Renal cortex interstitium (tissue), 11 donors: ENCODE measurements around the gene USP32. TPM values are rescaled to one million over a fixed set of nuclear protein-coding genes. Genes with fewer than 3 reads are reported as not detected.
"Not testable (repeated sequence)": the region's sequence is repeated elsewhere in the genome, so short reads cannot be mapped to it uniquely, and the experiment has no call there.

Experiments
- DNase-seq, 11 donors: peaks; one replicate each; pipeline ENCODE4 v3.0.0-alpha.2; 2013; ENCODE audit warnings: low read depth in 9 of 11, low spot score in 4 of 11; ENCODE audit errors: extremely low read depth in 1 of 11
- polyA plus RNA-seq, 3 donors: library from polyadenylated mRNA; unstranded; fragments of 120-200 nt; gene quantifications; one replicate each; pipeline ENCODE4 v1.2.1, GENCODE V29; 2013; ENCODE audit not compliant: insufficient read length in 3 of 3

USP32 gene
- polyA plus RNA-seq, 3 donors, result 40.4 to 48.7 (median 43.6) TPM

DNA sequence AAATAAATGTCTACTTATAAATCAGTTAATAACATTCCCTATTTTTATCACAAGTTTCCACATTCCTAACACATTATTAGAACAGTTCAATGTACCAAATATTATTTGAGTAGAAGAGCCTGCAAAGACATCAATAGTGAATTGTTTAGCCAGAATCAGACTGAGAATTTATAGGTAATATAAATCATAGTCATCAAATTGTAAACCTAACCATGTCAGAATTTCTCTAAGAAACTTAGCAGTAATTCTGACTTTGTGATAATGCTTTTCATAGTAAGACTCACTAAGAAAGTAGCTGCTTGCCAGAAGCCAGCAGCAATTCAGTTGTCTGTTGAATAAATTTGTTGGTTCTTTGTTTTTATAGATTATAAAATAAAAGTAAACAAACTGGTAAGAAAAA, 111.3 kb downstream of the USP32 start:
- no peak for DNase-seq

DNA sequence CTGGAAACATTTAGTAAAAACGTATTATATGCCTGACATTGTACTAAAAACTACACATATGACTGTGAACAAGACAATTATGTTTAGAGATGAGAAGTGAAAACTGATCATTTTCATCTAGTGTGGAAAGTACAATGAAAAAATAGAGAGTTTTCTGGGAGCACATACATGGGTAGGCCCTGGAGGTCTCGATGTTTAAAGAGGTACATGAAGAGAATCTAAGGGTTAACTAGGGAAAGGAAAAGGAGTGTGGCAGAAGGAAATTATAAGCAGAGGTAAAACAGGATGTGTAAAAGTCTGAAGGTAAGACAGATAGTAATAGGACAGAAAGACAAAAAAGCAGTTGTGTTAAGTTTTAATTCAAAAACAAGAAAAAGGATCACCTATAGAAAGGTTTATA, 113.7 kb downstream of the USP32 start:
- DNase-seq, result no peak

DNA sequence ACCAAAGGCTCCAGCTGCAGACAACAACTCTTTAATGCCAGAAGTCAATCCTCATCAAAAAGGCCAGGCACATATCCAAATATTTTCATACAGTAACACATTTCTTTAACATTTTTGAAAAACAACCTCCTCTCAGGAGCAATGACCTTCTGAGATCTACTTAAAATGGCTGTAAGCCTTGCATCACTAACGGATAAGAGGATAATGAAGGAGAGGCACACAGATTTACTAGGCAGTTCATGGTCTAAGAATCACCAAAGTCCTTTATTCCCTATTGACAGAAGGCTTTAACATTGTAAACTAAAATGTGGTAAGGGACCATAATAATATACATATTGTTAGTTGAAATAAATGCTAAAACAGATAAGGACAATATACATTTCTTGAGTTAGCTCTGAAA, 114.7 kb downstream of the USP32 start:
- DNase-seq, result no peak

DNA sequence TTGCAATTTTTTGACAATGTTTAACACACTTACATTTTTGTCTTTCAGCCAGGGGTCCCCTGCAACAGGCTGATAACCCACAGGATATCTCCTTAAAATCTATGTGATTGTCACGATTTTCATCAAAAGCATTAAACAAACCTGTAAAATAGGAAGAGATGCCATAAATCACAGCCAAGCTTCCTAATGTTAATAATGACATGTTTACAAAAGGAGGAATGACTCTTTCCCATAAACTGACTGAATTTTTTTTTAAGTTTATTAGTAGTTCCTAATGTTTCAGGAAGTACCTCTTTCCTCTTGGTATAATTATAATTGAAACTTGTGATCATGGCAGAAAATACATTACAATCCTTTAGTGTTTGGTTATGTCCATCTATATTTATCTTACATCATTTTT, 122.5 kb downstream of the USP32 start:
- DNase-seq, result no peak

DNA sequence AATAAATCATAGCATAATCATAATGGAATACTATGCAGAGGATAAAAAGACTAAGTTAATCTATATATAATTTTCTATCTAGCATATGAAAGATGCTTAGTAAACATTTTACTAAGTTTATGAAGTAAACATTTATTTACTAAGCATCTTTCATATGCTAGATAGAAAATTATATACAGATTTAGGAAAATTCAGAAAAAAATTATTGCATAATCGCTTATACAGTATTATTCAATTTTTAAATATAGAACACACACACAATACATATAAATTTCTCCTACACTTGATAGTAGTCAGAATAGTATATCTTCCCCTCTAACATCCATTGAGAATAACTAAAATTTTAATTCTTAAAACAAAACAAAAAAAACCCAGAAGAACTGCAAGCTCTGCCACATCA, 131.4 kb downstream of the USP32 start:
- no peak for DNase-seq

DNA sequence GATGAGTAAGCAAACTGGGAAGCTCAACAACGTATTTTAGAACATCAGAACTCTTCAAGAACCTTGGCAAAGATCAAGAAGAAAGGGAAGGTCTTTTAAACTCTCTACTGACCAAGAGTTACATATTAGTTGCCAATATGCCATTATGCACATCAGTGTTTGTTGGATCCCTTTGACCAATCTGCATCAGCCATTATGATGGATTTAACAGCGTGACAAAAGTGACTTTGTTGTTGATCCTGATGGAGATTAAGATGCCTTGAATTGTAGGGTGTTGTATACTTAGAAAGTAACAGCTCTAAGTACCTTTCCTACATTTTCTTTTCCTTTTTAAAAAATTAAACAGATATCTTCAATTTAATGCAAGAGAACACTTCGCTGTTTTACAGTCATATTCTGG, 133.6 kb downstream of the USP32 start:
- no peak for DNase-seq

DNA sequence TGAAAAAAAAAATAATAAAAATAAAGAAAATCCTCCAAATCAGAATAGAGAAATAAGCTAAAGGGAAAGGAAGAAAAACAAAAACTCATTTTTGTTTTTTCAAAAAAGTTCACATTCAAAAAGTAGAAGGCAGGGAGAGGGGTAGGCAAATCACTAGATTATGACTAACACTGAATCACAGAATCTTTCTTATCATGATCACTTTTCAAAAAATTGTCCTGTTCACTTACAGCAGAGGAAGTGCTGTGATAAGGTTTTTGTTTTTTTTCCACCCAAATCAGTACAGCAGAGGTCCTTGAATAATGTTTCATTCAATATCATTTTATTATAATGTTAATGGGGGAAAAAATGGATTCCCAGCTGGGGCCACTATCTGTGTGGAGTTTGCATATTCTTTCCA, 135.8 kb downstream of the USP32 start:
- no peak for DNase-seq

DNA sequence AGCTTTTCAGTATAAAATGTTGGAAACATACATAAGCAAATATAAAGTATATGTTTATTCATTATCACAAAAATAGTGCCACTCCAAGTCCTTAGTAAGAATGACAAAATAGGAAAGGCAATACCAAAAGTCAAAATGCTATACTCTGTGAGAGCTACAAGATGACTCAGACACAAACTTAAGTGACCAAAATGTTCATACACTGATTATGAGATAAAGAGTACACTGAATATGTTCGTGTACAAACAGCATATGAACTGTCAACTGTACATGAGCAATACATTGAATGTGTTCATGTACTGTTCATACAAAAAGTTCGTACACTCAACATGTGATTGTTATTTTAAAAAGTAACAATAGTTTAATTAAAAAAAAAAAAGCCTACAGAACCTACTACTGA, 138.9 kb downstream of the USP32 start:
- DNase-seq, result no peak

DNA sequence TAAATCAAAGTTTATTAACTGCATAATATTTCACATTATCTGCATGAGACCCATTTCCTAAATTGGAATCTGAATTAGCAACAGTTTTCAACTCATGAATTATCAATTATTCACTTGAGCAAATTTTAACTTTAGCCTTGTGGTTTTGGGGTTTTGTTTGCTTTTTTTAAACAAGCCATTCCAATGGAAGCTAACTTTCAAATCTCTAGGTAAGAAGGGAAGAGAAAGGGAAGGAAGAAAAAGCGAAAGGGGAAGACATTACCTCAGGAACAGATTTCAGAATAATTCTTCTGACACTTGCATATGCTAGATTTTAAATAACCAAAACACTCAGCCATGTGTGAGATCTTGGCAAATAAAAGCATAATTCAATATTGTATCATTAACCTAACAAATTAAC, 139.5 kb downstream of the USP32 start:
- no peak for DNase-seq

DNA sequence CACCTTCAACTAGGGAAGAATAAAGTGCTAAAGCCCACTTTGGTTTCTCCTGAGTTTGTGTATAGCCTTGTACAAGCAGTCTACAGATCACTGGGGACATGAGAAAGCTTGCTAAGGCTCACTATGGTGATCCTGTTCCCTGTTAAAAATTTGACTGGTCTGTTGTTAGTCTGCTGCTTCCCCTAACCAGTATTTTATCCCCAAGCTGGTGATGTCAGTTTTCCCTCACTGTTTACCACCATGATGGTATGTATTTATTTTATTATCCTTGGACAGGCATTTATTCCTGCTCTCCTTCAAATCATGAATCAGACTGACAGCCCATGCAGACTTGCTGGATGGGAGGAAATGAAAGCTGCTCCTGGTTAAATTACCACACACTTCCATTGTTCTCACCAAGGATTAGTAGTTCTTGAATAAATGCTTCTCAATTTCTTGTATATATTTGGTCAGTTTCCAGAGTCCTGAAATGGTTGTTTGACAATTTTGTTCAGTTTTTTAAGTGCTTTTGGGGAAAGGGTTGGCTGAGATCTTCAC, 142.6 kb downstream of the USP32 start:
- peak in 1 of 11 donors; percentile 2 for DNase-seq

DNA sequence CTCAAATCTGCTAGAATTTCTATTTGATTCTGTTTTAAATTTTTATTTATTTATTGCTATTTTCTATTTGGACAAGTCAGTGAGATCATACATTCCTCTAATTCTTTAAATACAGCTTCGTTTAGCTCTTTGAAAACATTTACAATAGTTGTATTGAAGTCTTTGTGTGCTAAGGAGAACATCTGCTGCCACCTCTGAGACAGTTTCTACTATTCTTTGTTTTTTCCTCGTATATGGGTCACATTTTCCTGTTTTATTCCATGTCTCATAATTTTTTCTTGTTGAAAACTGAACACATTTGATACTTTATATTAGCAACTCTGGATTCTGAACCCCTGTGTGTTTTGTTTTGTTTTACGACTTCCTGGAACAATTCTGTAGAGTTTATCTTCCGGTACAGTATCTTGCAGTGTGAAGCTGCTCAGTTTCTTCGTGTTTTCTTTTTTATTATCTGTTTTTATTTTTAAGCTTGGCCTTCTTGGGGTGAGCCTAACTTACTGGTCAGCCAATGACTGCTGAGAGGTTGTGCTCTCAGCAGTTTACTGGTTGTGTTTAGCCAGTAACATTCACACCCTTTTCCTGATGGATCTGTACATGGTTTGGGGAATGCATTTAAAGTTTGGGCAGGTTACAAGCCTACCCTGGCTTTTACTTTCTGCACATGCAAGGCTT, 143.2 kb downstream of the USP32 start:
- peak in 2 of 11 donors; percentile 5 to 6 for DNase-seq

DNA sequence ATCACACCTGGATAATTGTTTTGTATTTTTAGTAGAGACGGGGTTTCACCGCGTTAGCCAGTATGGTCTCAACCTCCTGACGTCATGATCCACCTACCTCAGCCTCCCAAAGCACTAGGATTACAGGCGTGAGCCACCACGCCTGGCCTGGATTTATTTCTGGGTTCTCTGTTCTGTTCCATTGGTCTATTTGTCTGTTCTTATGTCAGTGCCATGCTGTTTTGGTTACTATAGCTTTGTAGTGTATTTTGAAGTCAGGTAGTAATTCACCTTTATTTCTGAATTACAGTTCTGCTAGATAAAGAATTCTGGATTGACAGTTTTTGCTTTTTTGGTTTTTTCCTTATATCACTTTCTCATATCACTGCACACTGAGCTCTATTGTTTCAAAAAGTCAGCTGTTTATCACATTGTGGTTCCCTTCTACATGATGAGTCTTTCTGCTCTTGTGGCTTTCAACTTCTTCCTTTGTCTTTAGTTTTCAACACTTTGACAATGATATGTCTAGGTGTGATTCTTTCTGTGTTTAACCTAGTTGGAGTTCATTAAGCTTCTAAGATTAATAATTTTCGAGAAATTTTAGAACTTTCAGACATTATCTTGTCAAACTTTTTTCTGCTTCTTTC, 144.0 kb downstream of the USP32 start:
- no peak for DNase-seq

DNA sequence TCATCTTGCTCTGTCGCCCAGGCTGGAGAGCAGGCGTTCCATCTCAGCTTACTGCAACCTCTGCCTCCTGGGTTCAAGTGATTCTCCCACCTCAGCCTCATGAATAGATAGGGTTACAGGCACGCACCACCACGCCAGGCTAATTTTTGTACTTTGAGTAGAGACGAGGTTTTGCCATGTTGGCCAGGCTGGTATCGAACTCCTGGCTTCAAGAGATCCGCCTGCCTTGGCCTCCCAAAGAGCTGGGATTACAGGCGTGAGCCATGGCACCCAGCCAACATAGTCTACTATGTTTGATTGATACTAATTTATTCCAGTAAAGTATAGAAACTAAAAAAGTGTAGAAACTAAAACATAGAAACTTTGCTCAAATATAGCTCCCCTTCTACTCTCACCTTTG, 147.3 kb downstream of the USP32 start:
- DNase-seq, result no peak

DNA sequence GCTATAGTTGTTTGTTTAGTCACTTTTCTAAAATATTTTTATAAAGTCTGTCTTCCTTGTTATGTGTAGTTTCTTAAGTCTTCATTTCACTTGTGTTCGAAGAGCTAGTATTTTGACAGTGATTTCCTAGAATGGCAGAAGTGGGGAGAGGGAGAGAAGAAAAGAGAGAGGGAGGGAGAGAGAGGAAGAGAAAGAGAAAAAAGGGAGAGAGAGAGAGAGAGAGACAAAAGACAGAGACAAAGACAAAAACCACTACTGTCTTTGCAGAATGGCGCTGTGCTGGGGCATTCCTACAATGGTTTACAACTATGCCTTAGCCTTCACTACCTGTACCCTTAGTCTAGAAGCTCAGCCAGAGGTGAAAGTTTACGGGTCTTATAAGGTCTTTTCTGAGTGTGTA, 151.6 kb downstream of the USP32 start:
- DNase-seq, result no peak

DNA sequence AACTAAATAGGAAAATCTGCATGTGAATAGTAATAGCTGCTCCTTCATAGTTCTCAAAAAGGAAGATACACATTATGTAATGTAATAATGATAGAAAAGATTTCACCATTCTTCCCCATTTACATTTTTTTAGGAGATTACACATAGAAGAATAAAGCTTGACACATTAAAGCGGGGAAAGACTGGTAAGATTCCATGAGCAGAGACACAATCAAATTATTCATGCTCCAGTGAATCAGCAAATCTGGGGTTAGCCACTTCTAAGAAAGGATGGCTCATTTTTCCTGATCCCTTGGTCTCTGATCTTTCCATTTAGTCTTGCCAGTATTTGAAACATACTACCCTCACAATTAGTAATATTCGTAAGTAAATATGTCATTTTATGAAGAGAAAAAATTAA, 160.2 kb downstream of the USP32 start:
- DNase-seq, result no peak

DNA sequence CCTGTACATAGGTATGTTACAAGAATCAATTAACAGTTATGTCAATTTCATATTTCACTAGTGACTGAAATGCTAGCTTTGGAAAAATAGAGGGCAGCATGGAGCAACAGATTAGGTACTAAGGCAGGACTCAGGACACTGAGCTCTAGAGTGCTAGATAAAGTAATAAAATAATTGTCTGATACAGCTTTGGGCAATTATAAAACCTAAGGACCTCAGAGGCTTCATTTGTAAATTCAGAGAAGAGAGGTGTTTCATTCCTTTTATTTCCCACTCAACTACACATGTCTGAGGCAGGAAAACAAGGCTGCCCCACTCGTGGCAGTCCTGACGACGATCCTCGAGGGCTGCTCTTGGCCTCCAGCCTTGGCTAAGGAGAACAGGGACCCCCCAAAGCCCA, 160.7 kb downstream of the USP32 start:
- no peak for DNase-seq

DNA sequence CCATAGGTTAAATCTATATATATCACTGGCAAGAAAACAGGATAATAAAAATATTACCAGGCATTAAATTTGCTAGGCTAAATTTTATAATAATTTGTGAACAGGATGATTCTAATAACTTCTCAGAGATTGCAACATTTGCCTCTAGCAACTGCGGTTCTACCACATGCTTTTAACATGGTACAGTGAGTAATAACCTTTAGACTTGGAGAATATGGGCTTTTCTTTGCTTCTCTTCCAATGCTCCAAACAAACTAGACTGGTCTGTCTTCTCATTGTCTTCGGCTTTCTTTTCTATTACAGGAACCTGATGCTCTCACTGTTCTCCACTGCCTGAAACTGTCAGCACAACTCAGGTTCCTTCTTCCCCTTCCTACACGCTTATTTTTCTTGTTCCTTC, 161.6 kb downstream of the USP32 start:
- no peak for DNase-seq

DNA sequence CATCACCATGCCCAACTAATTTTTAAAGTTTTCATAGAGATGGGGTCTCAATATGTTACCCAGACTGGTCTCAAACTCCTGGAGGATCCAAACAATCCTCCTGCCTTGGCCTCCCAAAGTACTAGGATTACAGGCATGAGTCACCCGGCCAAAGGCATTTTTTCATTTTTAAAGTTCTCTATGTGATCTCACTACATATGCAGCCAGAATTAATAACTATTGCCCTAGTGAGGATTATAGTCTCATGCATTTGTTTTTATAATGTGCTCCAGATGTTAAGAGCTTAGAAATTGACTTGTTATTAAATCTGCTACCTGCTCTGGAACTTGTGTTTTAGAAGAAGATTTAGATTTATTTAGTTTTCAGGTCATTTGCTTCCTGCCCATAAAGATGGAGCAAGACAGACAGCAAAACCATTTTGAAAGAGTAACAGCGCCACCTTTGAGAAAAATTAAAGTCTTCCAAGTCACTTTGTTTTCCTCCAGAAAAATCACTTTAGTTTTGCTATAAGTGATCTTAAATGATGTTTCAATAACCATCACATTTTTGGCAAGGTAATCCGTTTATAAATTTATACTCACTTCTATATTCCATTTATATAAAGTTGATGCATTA, 162.6 kb downstream of the USP32 start:
- DNase-seq, result no peak

DNA sequence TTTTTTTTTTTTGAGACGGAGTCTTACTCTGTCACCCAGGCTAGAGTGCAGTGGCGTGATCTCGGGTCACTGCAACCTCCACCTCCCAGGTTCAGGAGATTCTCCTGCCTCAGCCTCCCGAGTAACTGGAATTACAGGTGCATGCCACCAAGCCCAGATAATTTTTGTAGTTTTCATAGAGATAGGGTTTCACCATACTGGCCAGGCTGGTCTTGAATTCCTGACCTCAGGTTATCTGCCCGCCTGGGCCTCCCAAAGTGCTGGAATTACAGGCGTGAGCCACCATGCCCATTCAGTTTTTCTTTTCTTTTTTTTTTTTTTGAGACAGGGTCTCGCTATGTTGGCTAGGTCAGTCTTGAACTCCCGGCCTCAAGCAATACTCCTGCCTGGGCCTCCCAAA, 164.7 kb downstream of the USP32 start:
- DNase-seq, result not testable (repeated sequence)

DNA sequence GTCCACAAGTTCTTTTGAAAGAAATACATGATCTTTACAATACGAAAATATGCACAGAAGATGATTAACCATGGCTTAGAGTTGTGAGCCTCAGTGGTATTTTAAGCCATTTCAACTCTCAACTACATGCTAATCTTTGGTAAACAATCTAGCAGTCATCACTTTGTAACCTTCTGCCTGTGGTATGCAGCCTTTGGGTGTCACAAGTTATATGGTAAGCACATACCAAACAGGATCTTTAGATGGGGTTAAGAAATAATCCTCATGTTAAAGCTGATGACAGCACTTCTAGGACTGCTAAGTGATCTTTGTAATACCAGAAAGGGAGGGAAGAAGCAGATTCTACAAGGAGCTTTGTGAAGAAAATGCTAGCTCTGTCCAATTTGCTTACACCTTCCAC, 167.9 kb downstream of the USP32 start:
- DNase-seq, result no peak

DNA sequence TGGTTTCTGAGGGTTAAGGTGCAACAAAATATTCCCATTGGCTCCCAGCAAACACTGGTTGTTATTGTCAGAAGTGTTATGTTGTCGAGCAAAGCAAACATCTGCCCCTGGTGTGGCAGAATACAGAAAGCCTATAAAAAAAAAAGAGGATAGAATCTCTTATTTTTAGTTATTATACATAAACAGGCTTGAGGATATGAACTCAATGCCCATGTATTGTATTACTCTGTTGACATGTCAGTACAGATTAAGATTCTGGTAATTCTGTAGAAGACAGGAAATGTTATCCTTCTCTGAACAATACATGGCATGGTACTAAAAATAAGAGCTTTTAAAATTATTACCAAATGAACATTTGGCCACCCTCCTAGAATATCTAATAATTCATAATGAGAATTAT, 168.5 kb downstream of the USP32 start:
- DNase-seq, result no peak
